Fibroblast of peridontal ligament (primary cell): ENCODE results near the gene SUMO4.

ENCODE experiments used
- DNase-seq: peaks from one replicate; pipeline ENCODE4 v3.0.0-alpha.2; 2010; ENCODE audit errors: extremely low read depth

SUMO4 gene

GRCh38 chr6:149400050-149400449, at the start of gene SUMO4:
TSS of gene SUMO4 (plus strand) at chr6:149400262. CDS start at chr6:149400392, 130 bp downstream.
- DNase-seq, result no peak

GRCh38 chr6:149354009-149354408, 46.1 kb upstream of the SUMO4 start:
- DNase-seq, result no peak

GRCh38 chr6:149356081-149356750, 43.8 kb upstream of the SUMO4 start:
- no peak for DNase-seq

GRCh38 chr6:149357726-149358538, 42.1 kb upstream of the SUMO4 start:
- DNase-seq, result no peak

GRCh38 chr6:149359440-149359839, 40.6 kb upstream of the SUMO4 start:
- DNase-seq, result no peak

- no peak for DNase-seq
These were observed 39.5 kb upstream of the SUMO4 start for GRCh38 chr6:149360536-149360935.

GRCh38 chr6:149362289-149362688, 37.8 kb upstream of the SUMO4 start:
- DNase-seq, result no peak

- no peak for DNase-seq
These were observed 36.9 kb upstream of the SUMO4 start for GRCh38 chr6:149363154-149363553.

- DNase-seq, result peak; percentile 27
These were observed 35.5 kb upstream of the SUMO4 start for GRCh38 chr6:149364557-149364956.

GRCh38 chr6:149365197-149365596, 34.9 kb upstream of the SUMO4 start:
- DNase-seq, result no peak

- no peak for DNase-seq
These were observed 33.7 kb upstream of the SUMO4 start for GRCh38 chr6:149366267-149366921.

- no peak for DNase-seq
These were observed 32.0 kb upstream of the SUMO4 start for GRCh38 chr6:149368065-149368464.

- no peak for DNase-seq
These were observed 28.9 kb upstream of the SUMO4 start for GRCh38 chr6:149371154-149371553.

- no peak for DNase-seq
These were observed 28.0 kb upstream of the SUMO4 start for GRCh38 chr6:149372062-149372461.

- DNase-seq, result no peak
These were observed 26.6 kb upstream of the SUMO4 start for GRCh38 chr6:149373511-149373910.

- DNase-seq, result no peak
These were observed 20.1 kb upstream of the SUMO4 start for GRCh38 chr6:149379977-149380376.

- DNase-seq, result no peak
These were observed 19.5 kb upstream of the SUMO4 start for GRCh38 chr6:149380523-149380922.

GRCh38 chr6:149383371-149383770, 16.7 kb upstream of the SUMO4 start:
- no peak for DNase-seq

- no peak for DNase-seq
These were observed 15.6 kb upstream of the SUMO4 start for GRCh38 chr6:149384464-149384863.

GRCh38 chr6:149385998-149386646, 13.9 kb upstream of the SUMO4 start:
- no peak for DNase-seq

GRCh38 chr6:149387779-149388512, 12.1 kb upstream of the SUMO4 start:
- DNase-seq, result no peak
